HPDE6-E6E7 (cell line): ENCODE data around the gene CAMK1D.
"Not testable (repeated sequence)": the region's sequence is repeated elsewhere in the genome, so short reads cannot be mapped to it uniquely, and the experiment has no call there.

ENCODE experiments used
- DNase-seq: peaks from one replicate; pipeline ENCODE4 v3.0.0; 2011; ENCODE audit warnings: missing footprints; ENCODE audit errors: extremely low spot score

The CAMK1D gene

GRCh38 chr10:12791728-12792127 is 442.4 kb downstream of the CAMK1D start:
- no peak for DNase-seq

GRCh38 chr10:12792889-12793556 is 443.7 kb downstream of the CAMK1D start:
- DNase-seq = no peak

GRCh38 chr10:12795315-12796110 is 446.2 kb downstream of the CAMK1D start:
- DNase-seq = no peak

- DNase-seq = no peak
Observed at GRCh38 chr10:12796401-12797160, 447.2 kb downstream of the CAMK1D start.

- DNase-seq = no peak
Observed at GRCh38 chr10:12797471-12798262, 448.3 kb downstream of the CAMK1D start.

GRCh38 chr10:12799144-12799543 is 449.8 kb downstream of the CAMK1D start:
- no peak for DNase-seq

- no peak for DNase-seq
Observed at GRCh38 chr10:12799714-12800113, 450.4 kb downstream of the CAMK1D start.

- DNase-seq = no peak
Observed at GRCh38 chr10:12800302-12800701, 451.0 kb downstream of the CAMK1D start.

- DNase-seq = no peak
Observed at GRCh38 chr10:12801214-12802087, 452.1 kb downstream of the CAMK1D start.

GRCh38 chr10:12803776-12804175 is 454.4 kb downstream of the CAMK1D start:
- DNase-seq = no peak

- no peak for DNase-seq
Observed at GRCh38 chr10:12806228-12807095, 457.1 kb downstream of the CAMK1D start.

GRCh38 chr10:12807096-12807755 is 457.9 kb downstream of the CAMK1D start:
- no peak for DNase-seq

GRCh38 chr10:12808014-12808613 is 458.8 kb downstream of the CAMK1D start:
- no peak for DNase-seq

GRCh38 chr10:12810046-12810445 is 460.7 kb downstream of the CAMK1D start:
- DNase-seq = not testable (repeated sequence)

GRCh38 chr10:12811826-12812225 is 462.5 kb downstream of the CAMK1D start:
- DNase-seq = no peak

- DNase-seq = no peak
Observed at GRCh38 chr10:12812571-12812970, 463.2 kb downstream of the CAMK1D start.

- no peak for DNase-seq
Observed at GRCh38 chr10:12814166-12814565, 464.8 kb downstream of the CAMK1D start.

GRCh38 chr10:12819071-12819470 is 469.7 kb downstream of the CAMK1D start:
- no peak for DNase-seq

GRCh38 chr10:12819656-12820055 is 470.3 kb downstream of the CAMK1D start:
- DNase-seq = no peak
